Activated T-cell treated with anti-CD3 and anti-CD28 coated beads, Interleukin-2, amount 50 U/mL, for 24 hours (primary cell): Measurements from ENCODE around the gene TRIM7.
A peak's percentile ranks its signal among the peaks of the same experiment; 100 is the strongest.

ENCODE experiments used
- DNase-seq: peaks from one replicate; pipeline ENCODE4 v3.0.0-alpha.2; 2020
- H3K27ac Mint-ChIP-seq: 2 replicates; pipeline ENCODE4 v1.8.0; 2020; ENCODE audit warnings: mild to moderate bottlenecking, mixed read lengths
- H3K27me3 Mint-ChIP-seq: 2 replicates; pipeline ENCODE4 v1.8.0; 2020; ENCODE audit warnings: mixed read lengths
- H3K36me3 Mint-ChIP-seq: 2 replicates; pipeline ENCODE4 v1.8.0; 2020; ENCODE audit warnings: low read depth, mixed read lengths
- H3K4me1 Mint-ChIP-seq: 2 replicates; pipeline ENCODE4 v1.8.0; 2020; ENCODE audit warnings: low read depth, mixed read lengths
- H3K4me3 Mint-ChIP-seq: 2 replicates; pipeline ENCODE4 v1.8.0; 2020; ENCODE audit warnings: mild to moderate bottlenecking, moderate library complexity, mixed read lengths
- H3K9me3 Mint-ChIP-seq: 2 replicates; pipeline ENCODE4 v1.8.0; 2020; ENCODE audit warnings: mixed read lengths

TRIM7 gene

DNA sequence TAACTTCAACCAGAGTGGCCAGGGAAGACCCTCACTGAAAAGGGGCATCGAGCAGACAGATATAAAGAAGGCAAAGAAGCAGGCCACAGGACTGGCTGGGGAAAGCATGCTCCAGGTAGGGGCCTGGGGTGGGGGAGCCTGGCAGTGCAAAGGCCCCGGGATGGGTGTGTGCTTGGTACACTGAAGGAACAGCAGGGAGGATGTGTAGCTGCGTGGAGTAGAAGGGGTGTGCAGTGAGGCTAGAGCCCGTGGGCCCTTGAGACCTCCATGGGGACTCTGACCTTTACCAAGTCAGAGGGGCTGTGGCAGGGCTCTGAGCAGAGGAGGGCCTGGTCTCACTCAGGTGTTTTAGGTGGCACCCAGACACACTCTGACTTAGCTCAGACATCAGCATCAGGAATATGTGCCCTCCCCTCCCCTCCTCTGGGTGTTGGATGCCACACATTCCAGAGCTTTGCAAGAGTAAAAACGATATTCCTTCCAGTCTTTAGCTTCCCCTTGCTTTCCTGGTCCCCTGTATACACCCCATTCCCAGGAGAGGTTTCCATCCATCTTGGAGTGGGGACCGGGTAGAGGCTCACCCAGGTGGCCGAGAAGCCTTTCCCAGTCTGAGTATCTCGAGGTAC lies 7.6 kb downstream of the TRIM7 start:
- Mint-ChIP-seq H3K4me1 (peaks cover 14% of the 10 kb centered on the region), H3K36me3 (peaks cover 4% of the 10 kb centered on the region), H3K4me3 (no peak overlapping the region), H3K27me3 (no peaks in the 10 kb centered on the region), H3K9me3 (no peaks in the 10 kb centered on the region), H3K27ac (no peak overlapping the region)
- DNase-seq, result no peak

DNA sequence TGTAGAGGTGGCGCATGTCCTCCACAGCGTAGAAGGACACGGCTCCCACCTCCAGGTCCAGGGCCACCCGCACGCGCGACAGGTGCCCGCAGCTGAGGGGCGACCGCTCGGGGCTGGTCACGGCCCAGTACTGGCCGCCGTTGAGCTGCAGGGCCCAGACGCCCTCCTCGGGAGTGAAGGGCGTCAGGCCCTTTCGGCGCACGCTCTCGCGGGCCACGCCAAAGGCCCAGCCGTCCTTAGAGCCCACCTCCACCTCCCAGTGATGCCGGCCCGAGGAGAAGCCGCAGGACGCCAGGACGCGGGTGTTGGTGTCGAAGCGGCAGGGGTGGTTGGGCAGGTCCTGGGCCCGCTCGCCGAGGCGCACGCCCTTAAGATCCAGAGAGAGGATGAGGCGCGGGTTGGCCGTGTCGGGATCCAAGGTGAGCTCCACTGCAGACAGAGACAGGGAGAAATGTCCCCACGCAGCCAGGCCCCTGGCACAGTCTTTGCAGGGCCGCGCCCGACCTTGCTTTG lies 9.7 kb downstream of the TRIM7 start:
- Mint-ChIP-seq H3K9me3 (no peaks in the 10 kb centered on the region), H3K4me1 (peaks cover 24% of the 10 kb centered on the region), H3K4me3 (no peak overlapping the region), H3K27me3 (no peaks in the 10 kb centered on the region), H3K36me3 (peaks cover 16% of the 10 kb centered on the region), H3K27ac (no peak overlapping the region)
- no peak for DNase-seq

DNA sequence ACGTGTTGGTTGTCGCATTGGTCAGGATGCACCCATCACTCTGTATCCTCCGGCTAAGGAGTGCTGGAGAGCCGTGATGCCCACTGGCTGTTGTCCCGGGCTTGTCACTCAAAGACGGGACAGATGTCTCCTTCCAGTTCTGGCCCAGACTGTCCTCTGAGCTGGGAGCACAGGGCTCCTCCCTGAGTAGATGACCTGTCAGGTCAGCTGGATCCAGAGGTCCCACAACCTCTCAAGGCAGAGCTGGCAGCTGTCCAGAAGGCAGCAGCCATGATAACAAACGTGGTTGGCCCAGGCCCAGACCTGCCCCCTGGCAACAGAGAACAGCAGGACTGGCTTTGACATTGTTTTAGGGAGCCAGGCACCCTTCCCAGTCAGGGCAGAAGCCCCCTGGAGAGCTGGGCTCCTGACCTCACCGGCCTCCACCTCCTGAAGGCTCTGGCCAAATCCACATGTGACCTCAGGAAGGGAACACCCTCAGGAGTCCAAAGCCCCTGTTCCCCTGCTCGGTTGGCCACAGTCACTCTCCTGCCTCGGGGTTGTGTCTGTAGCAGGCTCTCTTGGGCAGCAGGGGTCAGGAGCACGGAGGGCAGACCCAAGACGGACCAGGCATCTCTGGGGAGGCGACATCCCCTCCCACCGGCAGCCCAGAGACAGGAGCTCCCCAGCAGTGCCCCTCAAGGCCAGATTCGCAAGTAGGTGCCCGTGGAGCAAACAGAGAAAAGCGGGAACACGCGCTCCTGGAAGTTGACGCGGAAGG lies 10.3 kb downstream of the TRIM7 start:
- Mint-ChIP-seq H3K9me3 (no peaks in the 10 kb centered on the region), H3K27ac (no peak overlapping the region), H3K4me3 (no peak overlapping the region), H3K36me3 (peaks cover 22% of the 10 kb centered on the region), H3K4me1 (peaks cover 30% of the 10 kb centered on the region), H3K27me3 (no peaks in the 10 kb centered on the region)
- DNase-seq, result no peak

DNA sequence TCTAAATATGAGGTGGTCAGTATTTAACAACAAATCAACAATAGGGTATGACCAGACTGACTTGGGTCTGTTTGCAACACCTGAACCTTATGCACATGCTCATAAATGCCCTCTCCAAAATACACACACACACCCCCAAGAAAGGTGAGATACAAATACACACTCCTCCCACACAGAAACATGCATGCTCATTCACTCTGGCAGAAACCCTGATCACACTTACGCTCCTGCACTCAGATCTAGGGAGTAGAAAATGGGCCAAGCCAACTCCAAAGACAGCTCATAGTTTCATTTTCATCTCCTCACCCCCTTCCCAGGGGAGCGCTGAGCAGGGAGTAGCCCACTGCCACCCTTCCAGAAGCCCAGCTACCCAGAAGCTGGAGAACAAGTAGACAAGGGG lies 11.3 kb downstream of the TRIM7 start:
- Mint-ChIP-seq H3K4me1 (peaks cover 35% of the 10 kb centered on the region), H3K4me3 (no peak overlapping the region), H3K27ac (no peak overlapping the region), H3K9me3 (no peaks in the 10 kb centered on the region), H3K27me3 (no peaks in the 10 kb centered on the region), H3K36me3 (peaks cover 30% of the 10 kb centered on the region)
- no peak for DNase-seq

- H3K27me3 Mint-ChIP-seq, result no peaks in the 10 kb centered on the region
- peak overlapping the region; percentile 96 for H3K27ac Mint-ChIP-seq
- H3K4me1 Mint-ChIP-seq, result peaks cover 46% of the 10 kb centered on the region
- peaks cover 34% of the 10 kb centered on the region for H3K36me3 Mint-ChIP-seq
- no peaks in the 10 kb centered on the region for H3K9me3 Mint-ChIP-seq
- no peak for DNase-seq
- peak overlapping the region; percentile 88 for H3K4me3 Mint-ChIP-seq
These were observed 12.5 kb downstream of the TRIM7 start for GRCh38 chr5:181192337-181193046.

DNA sequence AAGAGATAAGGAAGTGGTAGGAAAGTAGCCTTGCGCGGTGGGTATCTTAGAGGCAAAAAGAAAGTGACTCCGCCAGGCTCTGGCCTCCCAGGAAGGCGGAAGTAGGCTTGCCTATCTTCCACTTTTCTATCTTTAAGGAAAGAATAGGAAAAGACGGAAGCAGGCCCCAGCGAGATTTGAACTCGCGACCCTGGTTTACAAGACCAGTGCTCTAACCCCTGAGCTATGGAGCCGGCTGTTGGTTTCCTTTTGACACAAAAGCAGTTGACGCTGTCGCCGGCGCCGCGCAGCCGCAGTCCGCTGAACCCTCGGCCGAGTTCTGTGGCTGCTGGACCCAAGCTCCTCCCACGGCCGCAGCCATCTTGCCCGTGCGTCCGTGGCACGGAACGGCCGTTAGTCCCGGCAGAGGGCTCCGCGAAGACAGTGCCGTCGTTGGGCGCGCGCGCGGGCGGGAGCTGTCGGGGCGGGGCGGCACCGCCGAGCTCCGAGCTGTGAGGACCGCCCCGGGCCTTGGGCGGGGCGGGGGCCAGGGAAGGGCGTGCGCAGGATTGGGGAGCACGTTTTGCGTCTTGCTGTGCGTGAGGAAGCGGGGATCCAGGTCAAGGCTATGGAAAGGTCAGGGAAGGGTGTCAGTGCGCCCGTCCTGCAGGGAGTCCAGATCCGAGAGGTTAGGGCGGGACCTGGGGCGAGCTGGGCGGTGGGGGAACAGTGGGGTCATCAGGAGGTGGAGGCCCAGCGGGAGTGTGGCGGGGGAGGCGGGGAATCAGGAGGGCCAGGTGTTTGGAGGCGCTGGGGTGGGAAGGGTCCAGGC lies 13.3 kb downstream of the TRIM7 start:
- DNase-seq, result peak; percentile 100
- Mint-ChIP-seq H3K36me3 (peaks cover 34% of the 10 kb centered on the region), H3K27me3 (no peaks in the 10 kb centered on the region), H3K4me3 (peak overlapping the region; percentile 88), H3K9me3 (no peaks in the 10 kb centered on the region), H3K27ac (peak overlapping the region; percentile 96), H3K4me1 (peaks cover 48% of the 10 kb centered on the region)

DNA sequence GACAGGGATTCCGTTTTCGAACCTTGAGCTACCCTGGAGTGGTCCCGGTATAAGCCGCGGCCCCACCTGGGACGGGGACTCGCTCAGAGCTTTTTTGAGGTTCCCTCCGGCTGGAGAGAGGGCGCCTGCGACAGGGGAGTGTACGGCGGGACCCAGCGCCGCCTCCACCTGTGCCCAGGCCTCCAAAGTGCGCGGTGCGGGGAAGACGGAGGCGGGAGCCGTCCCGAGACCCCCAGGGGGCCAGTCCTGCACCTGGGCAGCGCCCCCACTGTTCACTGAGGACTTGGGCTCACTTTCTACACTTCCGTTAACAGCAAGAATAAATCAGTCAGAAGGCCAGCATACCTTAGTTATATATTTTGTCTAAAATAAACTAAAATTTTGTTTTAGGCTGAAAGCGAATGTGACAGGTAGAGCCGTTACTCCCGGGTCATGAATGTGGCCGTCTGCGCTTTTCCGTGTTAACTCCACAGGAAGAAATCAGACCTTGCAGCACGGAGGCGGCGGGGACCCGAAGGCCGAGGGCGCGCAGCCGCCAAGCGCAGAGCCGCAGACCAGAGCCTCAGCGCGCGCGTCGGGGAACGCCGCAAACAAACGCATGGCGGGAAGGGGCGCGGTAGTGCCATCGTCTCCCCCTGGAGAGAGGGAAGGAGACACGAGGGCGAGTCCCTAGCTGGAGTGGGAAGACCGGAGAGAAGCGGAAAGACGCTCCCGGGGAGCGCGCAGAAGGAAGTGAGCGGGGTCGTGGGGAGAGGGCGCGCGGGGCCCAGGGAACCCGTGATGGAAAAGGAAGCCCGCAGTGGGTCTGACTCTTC lies 14.1 kb downstream of the TRIM7 start:
- peaks cover 34% of the 10 kb centered on the region for H3K36me3 Mint-ChIP-seq
- H3K9me3 Mint-ChIP-seq, result no peaks in the 10 kb centered on the region
- DNase-seq, result no peak
- H3K4me3 Mint-ChIP-seq, result peak overlapping the region; percentile 88
- H3K27ac Mint-ChIP-seq, result peak overlapping the region; percentile 96
- H3K4me1 Mint-ChIP-seq, result peaks cover 55% of the 10 kb centered on the region
- no peaks in the 10 kb centered on the region for H3K27me3 Mint-ChIP-seq

DNA sequence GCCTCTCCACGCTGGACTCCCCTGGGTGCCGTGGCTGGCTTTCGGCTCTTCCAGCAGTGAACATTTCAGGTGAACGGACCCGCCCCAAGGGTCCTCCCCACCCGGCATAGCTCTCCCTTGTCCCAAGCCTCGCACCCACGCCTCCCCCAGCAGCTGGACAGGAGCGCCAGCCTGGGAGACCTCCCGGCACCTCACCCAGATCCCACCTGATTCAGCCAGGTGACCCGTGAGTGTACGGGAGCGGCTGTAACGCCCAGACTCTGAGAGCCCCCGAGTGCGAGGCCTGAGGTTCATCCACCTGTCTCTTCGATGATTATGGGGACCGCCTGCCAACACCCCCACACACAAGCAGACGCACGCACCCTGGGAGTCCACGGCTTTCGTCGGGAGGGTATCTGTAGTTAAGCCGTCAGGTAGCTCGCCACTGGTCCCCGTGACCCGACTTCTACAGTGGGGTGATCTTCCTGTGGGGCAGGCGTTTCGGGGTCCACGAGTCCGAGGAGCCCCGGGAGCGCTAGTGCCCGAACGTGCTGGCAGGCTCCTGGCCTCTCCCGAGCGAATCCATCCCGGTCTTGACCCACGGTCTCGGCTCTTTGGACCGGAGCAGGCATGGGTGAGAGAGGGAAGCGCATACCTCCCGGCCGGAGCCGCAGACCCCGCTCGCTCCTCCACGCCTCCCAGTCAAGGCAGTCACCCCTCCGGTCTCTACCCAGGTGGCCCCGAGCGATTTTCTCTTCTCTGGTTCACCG lies 14.9 kb downstream of the TRIM7 start:
- Mint-ChIP-seq H3K4me3 (peak overlapping the region; percentile 88), H3K9me3 (no peaks in the 10 kb centered on the region), H3K27me3 (no peaks in the 10 kb centered on the region), H3K36me3 (peaks cover 34% of the 10 kb centered on the region), H3K4me1 (peaks cover 61% of the 10 kb centered on the region), H3K27ac (peak overlapping the region; percentile 96)
- peak; percentile 78 for DNase-seq

DNA sequence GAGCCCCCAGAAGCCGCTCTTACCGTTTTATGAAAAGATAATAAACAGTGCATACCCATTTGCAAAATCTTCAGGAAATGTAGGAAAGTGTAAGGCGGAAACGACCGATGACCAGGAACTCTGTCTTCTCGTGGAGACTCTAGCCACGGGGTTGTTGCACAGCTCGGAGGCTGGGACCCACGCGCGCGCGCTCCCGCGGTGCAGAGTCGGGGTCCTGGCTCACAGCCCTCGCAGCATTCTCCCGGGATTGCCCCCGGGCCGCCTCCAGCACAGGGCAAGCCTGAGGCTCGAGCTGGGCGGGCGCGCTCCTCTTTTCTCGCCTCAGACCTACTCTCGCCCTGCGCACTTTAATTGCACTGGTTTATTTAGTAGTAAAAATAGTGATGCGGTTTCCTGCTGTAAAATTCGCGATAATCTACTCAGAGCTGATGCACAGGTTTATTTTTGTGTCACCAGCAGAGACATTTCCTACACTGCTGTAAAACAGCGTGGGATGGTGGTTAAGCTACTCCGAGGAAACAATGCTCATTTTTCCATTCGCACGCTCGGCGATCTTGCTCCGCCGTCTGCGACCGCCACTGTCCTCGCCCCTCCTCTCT lies 15.5 kb downstream of the TRIM7 start:
- Mint-ChIP-seq H3K27me3 (no peaks in the 10 kb centered on the region), H3K9me3 (no peaks in the 10 kb centered on the region), H3K4me3 (peak overlapping the region; percentile 88), H3K36me3 (peaks cover 33% of the 10 kb centered on the region), H3K27ac (peak overlapping the region; percentile 96), H3K4me1 (peaks cover 67% of the 10 kb centered on the region)
- peak; percentile 74 for DNase-seq

DNA sequence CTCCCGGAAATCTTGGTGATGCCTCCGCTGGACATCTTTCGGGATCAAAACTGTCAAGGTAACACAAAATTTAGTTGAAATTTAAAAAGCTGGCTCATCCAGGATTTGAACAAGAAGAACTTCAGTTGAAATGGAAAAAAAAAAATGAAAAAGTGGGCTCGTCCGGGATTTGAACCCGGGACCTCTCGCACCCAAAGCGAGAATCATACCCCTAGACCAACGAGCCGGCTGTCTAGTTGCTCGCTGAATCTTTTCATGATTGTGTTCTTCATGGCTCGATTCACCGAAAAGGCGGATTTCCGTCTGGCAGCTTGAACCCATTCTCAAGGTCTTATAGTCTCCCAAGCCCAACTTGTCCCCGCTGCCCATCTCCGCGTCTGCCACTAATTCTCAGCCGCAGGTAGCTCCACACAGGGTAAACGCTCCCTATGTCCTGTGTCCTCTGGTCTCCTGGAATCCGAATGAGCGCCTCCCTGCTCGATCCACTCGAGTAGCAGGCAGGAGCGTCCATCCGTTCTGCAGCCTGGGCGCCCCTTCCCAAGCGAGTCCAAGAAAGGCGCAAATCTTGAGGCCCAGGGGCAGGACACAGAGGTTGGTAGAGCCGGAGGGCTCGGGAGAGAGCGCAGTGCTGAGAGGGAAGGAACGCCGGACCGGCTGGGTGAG lies 16.2 kb downstream of the TRIM7 start:
- Mint-ChIP-seq H3K4me3 (peak overlapping the region; percentile 88), H3K36me3 (peaks cover 34% of the 10 kb centered on the region), H3K4me1 (peaks cover 71% of the 10 kb centered on the region)

GRCh38 chr5:181187500-181188213 lies 17.3 kb downstream of the TRIM7 start:
- peak overlapping the region; percentile 88 for H3K4me3 Mint-ChIP-seq
- no peaks in the 10 kb centered on the region for H3K27me3 Mint-ChIP-seq
- H3K36me3 Mint-ChIP-seq, result peaks cover 32% of the 10 kb centered on the region
- H3K9me3 Mint-ChIP-seq, result no peaks in the 10 kb centered on the region
- peak; percentile 81 for DNase-seq
- peak overlapping the region; percentile 96 for H3K27ac Mint-ChIP-seq
- peaks cover 64% of the 10 kb centered on the region for H3K4me1 Mint-ChIP-seq

More for the DNA sequence above, 16.2 kb downstream of the TRIM7 start:
- H3K9me3 Mint-ChIP-seq, result no peaks in the 10 kb centered on the region
- DNase-seq, result peak; percentile 86
- no peaks in the 10 kb centered on the region for H3K27me3 Mint-ChIP-seq
- peak overlapping the region; percentile 96 for H3K27ac Mint-ChIP-seq

GRCh38 chr5:181186986-181187499 lies 18.0 kb downstream of the TRIM7 start:
- Mint-ChIP-seq H3K36me3 (peaks cover 30% of the 10 kb centered on the region), H3K4me1 (peaks cover 65% of the 10 kb centered on the region), H3K27me3 (no peaks in the 10 kb centered on the region), H3K4me3 (peak overlapping the region; percentile 88), H3K9me3 (no peaks in the 10 kb centered on the region), H3K27ac (peak overlapping the region; percentile 96)
- no peak for DNase-seq
